Activated T-helper 9 cell treated with anti-CD3 and anti-CD28 coated beads, Interleukin-2, amount 50 U/mL, for 16 hours (primary cell): ENCODE measurements around the gene C1QB.
"Not testable (repeated sequence)": the region's sequence is repeated elsewhere in the genome, so short reads cannot be mapped to it uniquely, and the experiment has no call there.

ENCODE experiments used
- DNase-seq: peaks from one replicate; pipeline ENCODE4 v3.0.0-alpha.2; 2020; ENCODE audit warnings: low read depth

Gene C1QB

GRCh38 chr1:22699681-22700520 lies 46.9 kb downstream of the C1QB start:
- no peak for DNase-seq

GRCh38 chr1:22702296-22703085 lies 49.5 kb downstream of the C1QB start:
- DNase-seq = no peak

- DNase-seq = peak; percentile 49
Measured at GRCh38 chr1:22704440-22705067, 51.5 kb downstream of the C1QB start.

- DNase-seq = no peak
Measured at GRCh38 chr1:22705586-22705985, 52.5 kb downstream of the C1QB start.

- not testable (repeated sequence) for DNase-seq
Measured at GRCh38 chr1:22706100-22706499, 53.1 kb downstream of the C1QB start.

- DNase-seq = no peak
Measured at GRCh38 chr1:22708777-22709176, 55.7 kb downstream of the C1QB start.

GRCh38 chr1:22709227-22709626 lies 56.2 kb downstream of the C1QB start:
- no peak for DNase-seq

GRCh38 chr1:22709891-22710700 lies 57.1 kb downstream of the C1QB start:
- DNase-seq = no peak

GRCh38 chr1:22710701-22711049 lies 57.6 kb downstream of the C1QB start, which contains the start of gene EPHB2:
Gene EPHB2, plus strand, starts transcription at chr1:22710839. Its CDS starts 144 bp downstream, at chr1:22710983.
- peak; percentile 9 for DNase-seq

- no peak for DNase-seq
Measured at GRCh38 chr1:22711071-22711470, 58.0 kb downstream of the C1QB start.
